ENCODE data around the gene MYLK.

MYLK gene

GRCh38 chr3:123648696-123649405, 235.3 kb downstream of the MYLK start:
- no peak for DNase-seq (ENCODE audit: low read depth in 2 of 2)

- no peak for DNase-seq (ENCODE audit: low read depth in 2 of 2)
Observed at GRCh38 chr3:123644358-123644757, 239.8 kb downstream of the MYLK start.

GRCh38 chr3:123642957-123643330, 241.2 kb downstream of the MYLK start:
- no peak for DNase-seq (ENCODE audit: low read depth in 2 of 2)

- no peak for DNase-seq (ENCODE audit: low read depth in 2 of 2)
Observed at GRCh38 chr3:123642182-123642956, 241.8 kb downstream of the MYLK start.

- DNase-seq (ENCODE audit: low read depth in 2 of 2) = no peak
Observed at GRCh38 chr3:123641505-123641904, 242.6 kb downstream of the MYLK start.

GRCh38 chr3:123640740-123641462, 243.2 kb downstream of the MYLK start:
- no peak for DNase-seq (ENCODE audit: low read depth in 2 of 2)

GRCh38 chr3:123640311-123640710, 243.8 kb downstream of the MYLK start:
- no peak for DNase-seq (ENCODE audit: low read depth in 2 of 2)

GRCh38 chr3:123638936-123639689, 245.0 kb downstream of the MYLK start:
- DNase-seq (ENCODE audit: low read depth in 2 of 2) = no peak

- DNase-seq (ENCODE audit: low read depth in 2 of 2) = no peak
Observed at GRCh38 chr3:123637841-123638240, 246.3 kb downstream of the MYLK start.

- DNase-seq (ENCODE audit: low read depth in 2 of 2) = no peak
Observed at GRCh38 chr3:123637131-123637530, 247.0 kb downstream of the MYLK start.

- no peak for DNase-seq (ENCODE audit: low read depth in 2 of 2)
Observed at GRCh38 chr3:123636431-123636841, 247.7 kb downstream of the MYLK start.

- no peak for DNase-seq (ENCODE audit: low read depth in 2 of 2)
Observed at GRCh38 chr3:123635717-123636116, 248.4 kb downstream of the MYLK start.

GRCh38 chr3:123635217-123635616, 248.9 kb downstream of the MYLK start:
- DNase-seq (ENCODE audit: low read depth in 2 of 2) = no peak

GRCh38 chr3:123634149-123635051, 249.7 kb downstream of the MYLK start:
- no peak for DNase-seq (ENCODE audit: low read depth in 2 of 2)

- DNase-seq (ENCODE audit: low read depth in 2 of 2) = no peak
Observed at GRCh38 chr3:123633530-123633929, 250.6 kb downstream of the MYLK start.

- DNase-seq (ENCODE audit: low read depth in 2 of 2) = no peak
Observed at GRCh38 chr3:123632161-123632655, 251.9 kb downstream of the MYLK start.

- DNase-seq (ENCODE audit: low read depth in 2 of 2) = no peak
Observed at GRCh38 chr3:123629747-123630047, 254.4 kb downstream of the MYLK start.

GRCh38 chr3:123628996-123629746, 255.0 kb downstream of the MYLK start:
- DNase-seq (ENCODE audit: low read depth in 2 of 2) = no peak

GRCh38 chr3:123627673-123628670, 256.2 kb downstream of the MYLK start:
- DNase-seq (ENCODE audit: low read depth in 2 of 2) = no peak

Data from stimulated activated CD8-positive, alpha-beta memory T cell treated with anti-CD3 and anti-CD28 coated beads, Interleukin-15, amount 100 ng/mL, for 4 hours (primary cell).